Measurements from ENCODE around the gene TOR1AIP2.

TOR1AIP2 gene

GRCh38 chr1:179921981-179922872 is 44.6 kb upstream of the TOR1AIP2 start:
- in situ Hi-C loops (cut with HindIII; ENCODE audit: low sequenced_read_pairs), result no loop called here

GRCh38 chr1:179921472-179921871 is 43.9 kb upstream of the TOR1AIP2 start:
- no peak for TF ChIP-seq CTCF (IDR thresholded peaks at IDR 0.05; ENCODE audit: low read depth, low read length)
- in situ Hi-C loops (cut with HindIII; ENCODE audit: low sequenced_read_pairs), result no loop called here
- DNase-seq (ENCODE audit: low read depth, low spot score), result no peak
- H3K4me3 ChIP-seq (ENCODE audit: low read depth, low read length), result no peak overlapping the region

More at GRCh38 chr1:179921981-179922872, 44.6 kb upstream of the TOR1AIP2 start:
- DNase-seq (ENCODE audit: low read depth, low spot score), result no peak
- TF ChIP-seq CTCF (IDR thresholded peaks at IDR 0.05; ENCODE audit: low read depth, low read length), result no peak
- no peak overlapping the region for H3K4me3 ChIP-seq (ENCODE audit: low read depth, low read length)

DNA sequence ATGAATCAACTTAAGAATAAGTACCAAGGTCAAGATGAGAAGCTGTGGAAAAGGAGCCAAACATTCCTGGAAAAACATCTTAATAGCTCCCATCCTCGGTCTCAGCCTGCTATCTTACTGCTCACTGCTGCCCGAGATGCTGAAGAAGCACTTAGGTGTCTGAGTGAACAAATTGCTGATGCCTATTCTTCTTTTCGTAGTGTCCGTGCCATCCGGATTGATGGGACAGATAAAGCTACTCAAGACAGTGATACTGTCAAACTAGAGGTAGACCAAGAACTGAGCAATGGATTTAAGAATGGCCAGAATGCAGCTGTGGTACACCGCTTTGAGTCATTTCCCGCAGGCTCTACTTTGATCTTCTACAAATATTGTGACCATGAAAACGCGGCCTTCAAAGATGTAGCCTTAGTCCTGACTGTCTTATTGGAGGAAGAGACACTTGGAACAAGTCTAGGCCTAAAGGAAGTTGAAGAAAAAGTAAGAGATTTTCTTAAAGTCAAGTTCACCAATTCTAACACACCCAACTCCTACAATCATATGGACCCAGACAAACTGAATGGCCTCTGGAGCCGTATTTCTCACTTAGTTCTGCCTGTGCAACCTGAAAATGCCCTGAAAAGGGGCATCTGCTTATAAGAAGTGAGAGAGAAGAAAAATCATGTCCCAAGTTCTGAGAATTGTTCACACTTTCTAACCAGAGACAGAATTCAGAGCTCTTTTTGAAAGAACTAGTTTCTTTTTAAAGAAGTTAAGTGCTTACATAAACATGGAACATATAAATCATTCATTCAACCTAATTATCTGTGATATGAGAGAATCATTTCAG is 40.2 kb upstream of the TOR1AIP2 start:
- no peak for TF ChIP-seq CTCF (IDR thresholded peaks at IDR 0.05; ENCODE audit: low read depth, low read length)
- in situ Hi-C loops (cut with HindIII; ENCODE audit: low sequenced_read_pairs), result no loop called here

DNA sequence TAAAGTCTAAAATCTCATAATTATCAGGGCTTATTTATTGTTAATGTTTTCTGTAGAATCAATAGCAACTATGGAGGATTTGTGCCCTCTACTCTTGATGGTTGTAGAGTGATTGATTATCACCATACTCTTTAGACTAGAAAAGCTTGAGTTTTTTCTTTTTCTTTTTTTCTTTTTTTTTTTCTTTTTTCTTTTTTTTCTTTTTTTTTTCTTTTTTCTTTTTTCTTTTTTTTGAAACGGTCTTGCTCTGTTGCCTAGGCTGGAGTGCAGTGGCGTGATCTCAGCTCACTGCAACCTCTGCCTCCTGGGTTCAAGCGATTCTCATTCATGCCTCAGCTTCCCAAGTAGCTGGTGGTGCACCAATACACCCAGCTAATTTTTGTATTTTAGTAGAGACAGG is 34.2 kb upstream of the TOR1AIP2 start:
- no peak overlapping the region for H3K4me3 ChIP-seq (ENCODE audit: low read depth, low read length)
- no peak for DNase-seq (ENCODE audit: low read depth, low spot score)
- TF ChIP-seq CTCF (IDR thresholded peaks at IDR 0.05; ENCODE audit: low read depth, low read length), result no peak
- in situ Hi-C loops (cut with HindIII; ENCODE audit: low sequenced_read_pairs), result no loop called here

More for the DNA sequence above, 40.2 kb upstream of the TOR1AIP2 start:
- no peak for DNase-seq (ENCODE audit: low read depth, low spot score)
- no peak overlapping the region for H3K4me3 ChIP-seq (ENCODE audit: low read depth, low read length)

DNA sequence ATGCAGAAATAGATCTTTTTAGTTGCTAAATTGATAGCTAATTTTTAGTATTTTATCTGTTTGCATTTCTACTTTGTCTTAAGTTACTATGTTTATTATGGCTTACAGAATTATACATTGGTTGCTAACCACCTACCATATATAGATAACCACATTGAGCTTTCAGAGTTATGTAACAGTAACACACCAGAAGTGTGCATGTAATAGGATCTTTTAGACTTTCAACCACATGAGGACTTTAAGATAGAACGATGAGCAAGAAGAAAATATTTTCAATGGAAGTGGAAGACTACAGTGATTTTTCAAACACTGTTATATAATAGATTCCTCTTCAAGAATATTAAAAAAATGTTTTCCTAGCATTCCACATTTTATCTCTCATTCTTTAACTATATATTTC is 33.3 kb upstream of the TOR1AIP2 start:
- no peak for DNase-seq (ENCODE audit: low read depth, low spot score)
- no peak for TF ChIP-seq CTCF (IDR thresholded peaks at IDR 0.05; ENCODE audit: low read depth, low read length)
- in situ Hi-C loops (cut with HindIII; ENCODE audit: low sequenced_read_pairs), result no loop called here
- no peak overlapping the region for H3K4me3 ChIP-seq (ENCODE audit: low read depth, low read length)

GRCh38 chr1:179889589-179889988 is 12.0 kb upstream of the TOR1AIP2 start:
- in situ Hi-C loops (cut with HindIII; ENCODE audit: low sequenced_read_pairs), result no loop called here
- no peak for DNase-seq (ENCODE audit: low read depth, low spot score)
- H3K4me3 ChIP-seq (ENCODE audit: low read depth, low read length), result no peak overlapping the region
- no peak for TF ChIP-seq CTCF (IDR thresholded peaks at IDR 0.05; ENCODE audit: low read depth, low read length)
